H9 (cell line): ENCODE results near the gene DCAF12. TPM values are rescaled to one million over a fixed set of nuclear protein-coding genes. Genes with fewer than 3 reads are reported as not detected.

Source experiments
- DNase-seq: peaks from one replicate; pipeline ENCODE4 v3.0.0-alpha.2; 2017
- H2AFZ ChIP-seq: one replicate; pipeline ENCODE4 v1.6.1; 2013; ENCODE audit warnings: mild to moderate bottlenecking, low read length, control low read depth, moderate library complexity
- H2AK5ac ChIP-seq: 2 replicates; pipeline ENCODE4 v1.6.1; 2013; ENCODE audit warnings: low read length, control low read depth, mixed read lengths; ENCODE audit not compliant: insufficient read length
- H2BK120ac ChIP-seq: one replicate; pipeline ENCODE4 v1.6.1; 2013; ENCODE audit warnings: low read depth, mild to moderate bottlenecking, low read length, control low read depth, inconsistent platforms; ENCODE audit not compliant: poor library complexity, severe bottlenecking
- H2BK12ac ChIP-seq: 2 replicates; pipeline ENCODE4 v1.6.1; 2013; ENCODE audit warnings: low read length, control low read depth, mixed read lengths, low read depth; ENCODE audit not compliant: insufficient read length
- H2BK15ac ChIP-seq: 2 replicates; pipeline ENCODE4 v1.6.1; 2013; ENCODE audit warnings: low read depth, low read length, control low read depth
- H2BK20ac ChIP-seq: one replicate; pipeline ENCODE4 v1.6.1; 2013; ENCODE audit warnings: low read depth, mild to moderate bottlenecking, low read length, control low read depth, inconsistent platforms; ENCODE audit not compliant: poor library complexity, severe bottlenecking
- H2BK5ac ChIP-seq: 2 replicates; pipeline ENCODE4 v1.6.1; 2013; ENCODE audit warnings: low read length, control low read depth, mixed read lengths; ENCODE audit not compliant: insufficient read length
- H3K14ac ChIP-seq: 2 replicates; pipeline ENCODE4 v1.6.1; 2013; ENCODE audit warnings: low read length, control low read depth; ENCODE audit not compliant: insufficient read depth
- H3K18ac ChIP-seq: 2 replicates; pipeline ENCODE4 v1.6.1; 2013; ENCODE audit warnings: low read depth, mild to moderate bottlenecking, mixed read lengths, low read length, control low read depth; ENCODE audit not compliant: insufficient read length
- H3K23ac ChIP-seq: 2 replicates; pipeline ENCODE4 v1.6.1; 2013; ENCODE audit warnings: low read length, control low read depth, mixed read lengths, low read depth; ENCODE audit not compliant: insufficient read length
- H3K23me2 ChIP-seq: 2 replicates; pipeline ENCODE4 v1.6.1; 2013; ENCODE audit warnings: low read depth, mild to moderate bottlenecking, mixed read lengths, low read length, control low read depth; ENCODE audit not compliant: insufficient read length, poor library complexity, severe bottlenecking
- H3K27ac ChIP-seq: 2 replicates; pipeline ENCODE4 v1.5.1; 2013; ENCODE audit warnings: low read length, control low read depth, mixed read lengths, low read depth; ENCODE audit not compliant: insufficient read length
- H3K27me3 ChIP-seq: 2 replicates; pipeline ENCODE4 v1.6.1; 2013; ENCODE audit warnings: low read length, control low read depth, inconsistent platforms; ENCODE audit not compliant: insufficient read depth
- H3K4ac ChIP-seq: 2 replicates; pipeline ENCODE4 v1.6.1; 2013; ENCODE audit warnings: low read depth, mild to moderate bottlenecking, control low read depth, inconsistent platforms, low read length, moderate library complexity
- H3K4me1 ChIP-seq: 2 replicates; pipeline ENCODE4 v1.6.1; 2013; ENCODE audit warnings: low read length, control low read depth, inconsistent platforms; ENCODE audit not compliant: insufficient read depth
- H3K4me2 ChIP-seq: 2 replicates; pipeline ENCODE4 v1.6.1; 2013; ENCODE audit warnings: low read length, control low read depth, mixed read lengths; ENCODE audit not compliant: insufficient read length, insufficient read depth
- H3K56ac ChIP-seq: 2 replicates; pipeline ENCODE4 v1.6.1; 2013; ENCODE audit warnings: low read depth, mild to moderate bottlenecking, mixed read lengths, low read length, control low read depth; ENCODE audit not compliant: insufficient read length
- H3K79me1 ChIP-seq: 2 replicates; pipeline ENCODE4 v1.6.1; 2013; ENCODE audit warnings: low read depth, mild to moderate bottlenecking, moderate library complexity, low read length, control low read depth, inconsistent platforms; ENCODE audit not compliant: insufficient read depth, poor library complexity, severe bottlenecking
- H3K79me2 ChIP-seq: 2 replicates; pipeline ENCODE4 v1.6.1; 2013; ENCODE audit warnings: low read length, control low read depth, inconsistent platforms; ENCODE audit not compliant: insufficient read depth
- H3K9ac ChIP-seq: 2 replicates; pipeline ENCODE4 v1.6.1; 2013; ENCODE audit warnings: low read length, control low read depth, mixed read lengths; ENCODE audit not compliant: insufficient read length; ENCODE audit errors: extremely low read depth
- H3K9me3 ChIP-seq: one replicate; pipeline ENCODE4 v1.6.1; 2013; ENCODE audit warnings: low read depth, low read length, inconsistent platforms; ENCODE audit not compliant: control insufficient read depth
- H3T11ph ChIP-seq: one replicate; pipeline ENCODE4 v1.6.1; 2013; ENCODE audit warnings: mild to moderate bottlenecking, low read length, control low read depth, inconsistent platforms
- H4K20me1 ChIP-seq: one replicate; pipeline ENCODE4 v1.6.1; 2013; ENCODE audit not compliant: control insufficient read depth, insufficient read length, insufficient read depth
- H4K5ac ChIP-seq: 2 replicates; pipeline ENCODE4 v1.6.1; 2013; ENCODE audit warnings: low read depth, mild to moderate bottlenecking, mixed read lengths, low read length, control low read depth; ENCODE audit not compliant: insufficient read length
- H4K8ac ChIP-seq: replicated peaks from 2 replicates; pipeline ENCODE4 v1.6.1; 2013; ENCODE audit warnings: low read length, control low read depth, mixed read lengths, low read depth; ENCODE audit not compliant: insufficient read length
- H4K91ac ChIP-seq: 2 replicates; pipeline ENCODE4 v1.6.1; 2013; ENCODE audit warnings: low read depth, mild to moderate bottlenecking, moderate library complexity, mixed read lengths, low read length, control low read depth; ENCODE audit not compliant: insufficient read length
- H3K27ac Mint-ChIP-seq, 3 experiments: 2 replicates in 2 of 3; 3 replicates in 1 of 3; pipeline ENCODE4 v1.8.0; 2020 to 2021; ENCODE audit warnings: mixed read lengths in 3 of 3, mild to moderate bottlenecking in 1 of 3, moderate library complexity in 1 of 3
- H3K27me3 Mint-ChIP-seq: 2 replicates; pipeline ENCODE4 v1.8.0; 2021; ENCODE audit warnings: low read depth, mild to moderate bottlenecking, moderate library complexity, mixed read lengths
- H3K36me3 Mint-ChIP-seq, 3 experiments: 2 replicates in 2 of 3; 3 replicates in 1 of 3; pipeline ENCODE4 v1.8.0; 2020 to 2021; ENCODE audit warnings: low read depth in 3 of 3, mixed read lengths in 3 of 3; ENCODE audit not compliant: insufficient read depth in 1 of 3
- H3K4me1 Mint-ChIP-seq, 2 experiments: 2 replicates each; pipeline ENCODE4 v1.8.0; 2020; ENCODE audit warnings: mixed read lengths in 2 of 2
- H3K4me3 Mint-ChIP-seq, 2 experiments: 2 replicates in 1 of 2; 3 replicates in 1 of 2; pipeline ENCODE4 v1.8.0; 2020 to 2021; ENCODE audit warnings: mild to moderate bottlenecking in 2 of 2, mixed read lengths in 2 of 2, moderate library complexity in 1 of 2
- H3K9me3 Mint-ChIP-seq, 2 experiments: 2 replicates in 1 of 2; 3 replicates in 1 of 2; pipeline ENCODE4 v1.8.0; 2020; ENCODE audit warnings: mild to moderate bottlenecking in 2 of 2, mixed read lengths in 2 of 2, moderate library complexity in 1 of 2
- WGBS: extraction: QIAGEN DNeasy Blood & Tissue Kit; methylation state at CpG from one replicate; pipeline ENCODE4 v1.1.7; 2013; ENCODE audit warnings: missing lambda C conversion rate, low lambda C conversion rate, mixed read lengths; ENCODE audit not compliant: insufficient read length; ENCODE audit errors: extremely low coverage; 5-methylcytosine and 5-hydroxymethylcytosine counted together
- total RNA-seq: library from RNA; stranded (reverse); gene quantifications from 2 replicates; pipeline ENCODE4 v1.2.1, GENCODE V29; 2021
- TF ChIP-seq, protein P1 (sequence below): fragments of 200-600 bp; sonication (generic); conservative IDR thresholded peaks from 3 replicates; pipeline ENCODE4 v1.8.0; 2021; ENCODE audit warnings: antibody characterized with exemption, mild to moderate bottlenecking

Gene DCAF12
- total RNA-seq, 1 experiment from 2014 or later: 33.6 TPM

DNA sequence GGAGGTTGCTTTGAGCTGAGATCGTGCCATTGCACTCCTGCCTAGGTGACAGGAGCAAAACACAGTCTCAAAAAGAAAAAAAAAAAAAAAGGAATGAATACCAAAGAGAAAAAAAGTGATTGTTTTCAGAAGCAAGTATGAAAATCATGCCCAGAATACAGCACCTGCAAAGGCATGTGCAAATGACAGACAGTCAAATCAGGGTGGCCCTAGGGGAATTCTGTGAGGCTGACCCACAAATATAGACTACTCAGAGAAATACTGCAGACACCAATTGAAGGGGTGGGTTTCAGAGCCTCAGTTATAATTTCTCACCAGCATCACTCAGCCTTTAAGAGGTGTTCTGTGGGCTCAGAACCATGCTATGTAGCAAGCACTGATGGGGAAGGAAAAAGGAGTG, 28.6 kb downstream of the DCAF12 start:
- H3K56ac ChIP-seq: no peak overlapping the region
- H3K4me1 ChIP-seq: no peaks in the 10 kb centered on the region
- H3T11ph ChIP-seq: no peak overlapping the region
- H3K14ac ChIP-seq: no peak overlapping the region
- H3K23me2 ChIP-seq: no peaks in the 10 kb centered on the region
- H2AFZ ChIP-seq: no peak overlapping the region
- DNase-seq: no peak
- Mint-ChIP-seq H3K9me3 (no peaks in the 10 kb centered on the region), H3K27me3 (no peaks in the 10 kb centered on the region), H3K36me3 (peaks cover 15 to 66% (median 46%) of the 10 kb centered on the region in 3 experiments; a peak in 6 of 7 replicates), H3K4me3 (no peak overlapping the region), H3K4me1 (no peaks in the 10 kb centered on the region), H3K27ac (peak overlapping the region in 1 of 3 experiments; percentile 59; a peak in 2 of 7 replicates)
- H3K27ac ChIP-seq: no peak overlapping the region
- no peaks in the 10 kb centered on the region for H4K20me1 ChIP-seq
- no peak overlapping the region for H2AK5ac ChIP-seq
- H3K27me3 ChIP-seq: no peaks in the 10 kb centered on the region
- H2BK120ac ChIP-seq: no peak overlapping the region
- H3K9ac ChIP-seq: no peak overlapping the region
- H3K23ac ChIP-seq: no peak overlapping the region
- no peak overlapping the region for H2BK5ac ChIP-seq
- H3K4ac ChIP-seq: no peak overlapping the region
- H3K18ac ChIP-seq: no peak overlapping the region
- no peaks in the 10 kb centered on the region for H3K79me2 ChIP-seq
- no peak overlapping the region for H4K5ac ChIP-seq
- WGBS: no CpG with 5 or more reads among the region's 1 CpG
- no peaks in the 10 kb centered on the region for H3K79me1 ChIP-seq
- no peak overlapping the region for H4K8ac ChIP-seq
- no peak overlapping the region for H3K4me2 ChIP-seq
- H4K91ac ChIP-seq: no peak overlapping the region
- TF ChIP-seq, protein P1, sequence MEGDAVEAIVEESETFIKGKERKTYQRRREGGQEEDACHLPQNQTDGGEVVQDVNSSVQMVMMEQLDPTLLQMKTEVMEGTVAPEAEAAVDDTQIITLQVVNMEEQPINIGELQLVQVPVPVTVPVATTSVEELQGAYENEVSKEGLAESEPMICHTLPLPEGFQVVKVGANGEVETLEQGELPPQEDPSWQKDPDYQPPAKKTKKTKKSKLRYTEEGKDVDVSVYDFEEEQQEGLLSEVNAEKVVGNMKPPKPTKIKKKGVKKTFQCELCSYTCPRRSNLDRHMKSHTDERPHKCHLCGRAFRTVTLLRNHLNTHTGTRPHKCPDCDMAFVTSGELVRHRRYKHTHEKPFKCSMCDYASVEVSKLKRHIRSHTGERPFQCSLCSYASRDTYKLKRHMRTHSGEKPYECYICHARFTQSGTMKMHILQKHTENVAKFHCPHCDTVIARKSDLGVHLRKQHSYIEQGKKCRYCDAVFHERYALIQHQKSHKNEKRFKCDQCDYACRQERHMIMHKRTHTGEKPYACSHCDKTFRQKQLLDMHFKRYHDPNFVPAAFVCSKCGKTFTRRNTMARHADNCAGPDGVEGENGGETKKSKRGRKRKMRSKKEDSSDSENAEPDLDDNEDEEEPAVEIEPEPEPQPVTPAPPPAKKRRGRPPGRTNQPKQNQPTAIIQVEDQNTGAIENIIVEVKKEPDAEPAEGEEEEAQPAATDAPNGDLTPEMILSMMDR: no peak
- no peak overlapping the region for H2BK12ac ChIP-seq
- H2BK20ac ChIP-seq: no peak overlapping the region
- no peaks in the 10 kb centered on the region for H3K9me3 ChIP-seq
- no peak overlapping the region for H2BK15ac ChIP-seq
